Tibial nerve (tissue), 4 donors: ENCODE measurements around the gene LDHA.
A peak's percentile ranks its signal among the peaks of the same experiment; 100 is the strongest.

Source experiments
- CTCF ChIP-seq, 5 experiments: fragments of 200-600 bp in 3 of 5; fragments of 450-650 bp in 2 of 5; sonication (generic) in 3 of 5; IDR thresholded peaks; one replicate each; pipeline ENCODE4 v1.5.1; 2016 to 2019; ENCODE audit warnings: antibody characterized with exemption in 5 of 5, mild to moderate bottlenecking in 3 of 5, moderate library complexity in 2 of 5
- EP300 ChIP-seq, 2 donors: sonication (generic); formaldehyde crosslinking; IDR thresholded peaks; one replicate each; pipeline ENCODE4 v1.6.1; 2017; ENCODE audit warnings: antibody characterized with exemption in 2 of 2, mild to moderate bottlenecking in 1 of 2
- POLR2A ChIP-seq, 2 donors: fragments of 450-650 bp; IDR thresholded peaks; one replicate each; pipeline ENCODE4 v1.6.1; 2017; ENCODE audit warnings: antibody characterized with exemption in 2 of 2, mild to moderate bottlenecking in 2 of 2, moderate library complexity in 2 of 2

- TF ChIP-seq CTCF (IDR thresholded peaks at IDR 0.05) (peak in 2 of 5 experiments; percentile 15 to 31), POLR2A (IDR thresholded peaks at IDR 0.05) (peak; percentile 98 to 100), EP300 (IDR thresholded peaks at IDR 0.05) (peak; percentile 95 to 100)
These were observed at the start of gene LDHA for GRCh38 chr11:18394275-18394927.
